HepG2 (cell line): ENCODE measurements around the gene ELOA2.
"Not testable (repeated sequence)": the region's sequence is repeated elsewhere in the genome, so short reads cannot be mapped to it uniquely, and the experiment has no call there.

ENCODE experiments used
- CENPX ChIP-seq: sonication (generic); formaldehyde crosslinking; IDR thresholded peaks from 2 replicates; pipeline ENCODE4 v1.9.0; 2021; ENCODE audit warnings: mild to moderate bottlenecking, missing genetic modification reagents, moderate library complexity
- EP300 ChIP-seq, 3 experiments: sonication (generic) in 1 of 3; formaldehyde crosslinking in 1 of 3; IDR thresholded peaks; 2 replicates each; pipeline versions ENCODE4 v1.5.1 to v1.6.1; 2011 to 2020; ENCODE audit warnings: low read depth in 2 of 3, low read length in 2 of 3, borderline replicate concordance in 1 of 3, improper control_type of control experiment in 1 of 3, mild to moderate bottlenecking in 1 of 3, missing genetic modification reagents in 1 of 3, moderate library complexity in 1 of 3
- SAFB2 ChIP-seq: sonication (generic); formaldehyde crosslinking; IDR thresholded peaks from 2 replicates; pipeline ENCODE4 v1.5.1; 2020; ENCODE audit warnings: missing genetic modification reagents, low read depth, mild to moderate bottlenecking, borderline replicate concordance
- TF ChIP-seq, protein P1 (sequence below): IDR thresholded peaks from 2 replicates; pipeline ENCODE4 v1.6.1; 2016; ENCODE audit warnings: low read depth

DNA sequence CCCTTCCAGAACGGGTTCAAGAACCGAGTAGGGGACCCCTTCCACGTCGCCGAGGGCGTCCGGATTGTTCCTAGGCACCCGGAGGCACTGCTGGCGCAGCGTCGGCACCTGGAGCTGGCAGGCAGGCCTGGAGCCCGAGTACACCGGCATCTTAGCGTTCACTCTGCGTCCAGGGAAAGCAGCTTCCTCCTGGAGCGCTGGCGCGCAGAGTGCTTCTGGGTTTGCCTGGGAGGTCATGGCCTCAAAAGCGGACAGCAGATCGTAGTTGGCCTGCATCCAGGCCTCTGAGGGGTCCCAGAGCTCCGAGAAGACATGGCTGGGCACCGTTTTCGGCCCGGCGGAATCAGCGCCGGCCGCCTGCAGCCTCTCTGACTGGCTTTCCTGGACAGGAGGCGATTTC is 12.6 kb downstream of the ELOA2 start:
- TF ChIP-seq, protein P1, sequence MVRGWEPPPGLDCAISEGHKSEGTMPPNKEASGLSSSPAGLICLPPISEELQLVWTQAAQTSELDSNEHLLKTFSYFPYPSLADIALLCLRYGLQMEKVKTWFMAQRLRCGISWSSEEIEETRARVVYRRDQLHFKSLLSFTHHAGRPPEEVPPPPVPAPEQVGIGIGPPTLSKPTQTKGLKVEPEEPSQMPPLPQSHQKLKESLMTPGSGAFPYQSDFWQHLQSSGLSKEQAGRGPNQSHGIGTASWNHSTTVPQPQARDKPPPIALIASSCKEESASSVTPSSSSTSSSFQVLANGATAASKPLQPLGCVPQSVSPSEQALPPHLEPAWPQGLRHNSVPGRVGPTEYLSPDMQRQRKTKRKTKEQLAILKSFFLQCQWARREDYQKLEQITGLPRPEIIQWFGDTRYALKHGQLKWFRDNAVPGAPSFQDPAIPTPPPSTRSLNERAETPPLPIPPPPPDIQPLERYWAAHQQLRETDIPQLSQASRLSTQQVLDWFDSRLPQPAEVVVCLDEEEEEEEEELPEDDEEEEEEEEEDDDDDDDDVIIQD (CRISPR knock-in tag), result not testable (repeated sequence)
- TF ChIP-seq CENPX (CRISPR knock-in tag); SAFB2 (CRISPR knock-in tag); EP300 (IDR thresholded peaks at IDR 0.05; ENCODE audit: low read depth in 2 of 2, low read length in 2 of 2); EP300 (CRISPR knock-in tag; IDR thresholded peaks at IDR 0.05; ENCODE audit: borderline replicate concordance): not testable (repeated sequence)
